ENCODE data around the gene RBBP6. TPM values are rescaled to one million over a fixed set of nuclear protein-coding genes. Genes with fewer than 3 reads are reported as not detected.

Gene RBBP6
- total and polyA plus RNA-seq, 2 donors (not counting 3 experiments of a cell fraction or from before 2014, with no cell fraction given): 16.8 to 52.1 TPM

GRCh38 chr16:24524855-24525677 lies 14.3 kb upstream of the RBBP6 start:
- no peak overlapping the region for H3K9ac ChIP-seq (replicated peaks; ENCODE audit: extremely low read depth, insufficient read depth, low read length)
- no peaks in the 10 kb centered on the region for H3K9me1 ChIP-seq (replicated peaks; ENCODE audit: control insufficient read depth, extremely low read depth, insufficient read depth, low read length)
- H3K4me1 ChIP-seq (ENCODE audit: control insufficient read depth, extremely low read depth, insufficient read depth, low read length): no peaks in the 10 kb centered on the region
- H3K36me3 ChIP-seq (ENCODE audit: control insufficient read depth in 2 of 2, extremely low read depth in 1 of 2, insufficient read depth in 2 of 2, low read length in 2 of 2): no peaks in the 10 kb centered on the region
- DNase-seq (ENCODE audit: low read depth, low spot score) (no peak), FAIRE-seq (no peak)
- H4K20me1 ChIP-seq (replicated peaks; ENCODE audit: control insufficient read depth, extremely low read depth, insufficient read depth, low read length): no peaks in the 10 kb centered on the region
- H3K4me3 ChIP-seq (replicated peaks in 1 of 3; ENCODE audit: insufficient read depth in 1 of 3, low read depth in 1 of 3, low read length in 3 of 3): no peak overlapping the region
- no peak overlapping the region for H2AFZ ChIP-seq (ENCODE audit: low read depth, low read length)
- no peaks in the 10 kb centered on the region for H3K79me2 ChIP-seq (ENCODE audit: control insufficient read depth, insufficient read depth, low read length)
- POLR2A ChIA-PET: no interaction called here
- no peak overlapping the region for H3K4me2 ChIP-seq (ENCODE audit: insufficient read depth, low read length)
- peaks cover 0 to 2% of the 10 kb centered on the region in 2 experiments for H3K27me3 ChIP-seq (ENCODE audit: control insufficient read depth in 2 of 2, insufficient read depth in 2 of 2, low read length in 2 of 2)
- BruUV-seq (replicated peaks): no TSS peak
- dilution Hi-C loops (cut with MboI; ENCODE audit: extremely low pct_ligation_motif_present, low sequenced_read_pairs) (no loop called here), intact Hi-C loops (cut with micrococcal nuclease) (no loop called here)
- CTCF ChIA-PET: interaction anchor here (0.7 to 2.8 kb wide), 4 partner anchors 8 to 42 kb away, joined by 3 to 25 read pairs (median 4); no protein-coding TSS in a partner anchor
- H3K9me3 ChIP-seq (replicated peaks; ENCODE audit: control insufficient read depth, insufficient read depth, low read length): no peaks in the 10 kb centered on the region
- TF ChIP-seq POLR2AphosphoS5 (IDR thresholded peaks at IDR 0.05; ENCODE audit: insufficient read depth, low read depth, low read length): no peak
- no peak for TF ChIP-seq MYC (IDR thresholded peaks at IDR 0.05; ENCODE audit: low read depth, low read length)
- no peak for TF ChIP-seq JUN (IDR thresholded peaks at IDR 0.05; ENCODE audit: borderline replicate concordance, insufficient read depth, insufficient read length, low read depth)
- no peak for TF ChIP-seq POLR2A (IDR thresholded peaks at IDR 0.05; ENCODE audit: low read depth, low read length)
- no peak for TF ChIP-seq MAX (IDR thresholded peaks at IDR 0.05; ENCODE audit: insufficient read depth, insufficient read length)
- TF ChIP-seq CTCF (IDR thresholded peaks at IDR 0.05; ENCODE audit: extremely low read depth in 1 of 2, insufficient read depth in 1 of 2, low read depth in 1 of 2, low read length in 2 of 2): no peak
- TF ChIP-seq FOS (IDR thresholded peaks at IDR 0.05; ENCODE audit: borderline replicate concordance, insufficient read depth, low read length): no peak
- TF ChIP-seq GATA2 (IDR thresholded peaks at IDR 0.05; ENCODE audit: insufficient read depth, insufficient read length, low read depth, low read length): no peak
- TF ChIP-seq EZH2 (IDR thresholded peaks at IDR 0.05; ENCODE audit: borderline replicate concordance, low read depth, low read length, severe bottlenecking): no peak
- H3K27ac ChIP-seq (ENCODE audit: insufficient read depth, low read depth, low read length): no peak overlapping the region

All from endothelial cell of umbilical vein (primary cell).